CD4-positive, alpha-beta T cell (primary cell): ENCODE measurements around the gene TBX18. TPM values are rescaled to one million over a fixed set of nuclear protein-coding genes. Genes with fewer than 3 reads are reported as not detected.

Experiments
- ATAC-seq: fragments of 200-7000 bp; cut with Tn5 transposase; one replicate; pipeline ENCODE4 v1.10.0; 2022; ENCODE audit warnings: mild to moderate bottlenecking; ENCODE audit not compliant: poor library complexity
- CTCF ChIA-PET: fragments of 350-600 bp; sonication (Branson Sonifier 250); formaldehyde crosslinking; loops from one replicate; lab custom pipeline; 2021; ENCODE audit warnings: antibody characterized with exemption, inconsistent platforms; lab: Charles Lee
- POLR2A ChIA-PET: fragments of 350-600 bp; sonication (Branson Sonifier 250); formaldehyde crosslinking; loops from one replicate; lab custom pipeline; 2021; ENCODE audit warnings: antibody characterized with exemption, inconsistent platforms; lab: Charles Lee
- DNase-seq, 14 experiments: peaks; one replicate each; pipeline ENCODE4 v3.0.0-alpha.2; 2013 to 2020; ENCODE audit warnings: mixed read lengths in 2 of 14
- H3K27ac ChIP-seq, 2 donors: one replicate each; pipeline versions ENCODE4 v1.5.1 to v1.7.0; 2013; ENCODE audit warnings: low read length in 2 of 2, low read depth in 1 of 2, mild to moderate bottlenecking in 1 of 2
- H3K27me3 ChIP-seq, 2 experiments: 1 replicate in 1 of 2; 2 replicates in 1 of 2; pipeline versions ENCODE4 v1.6.1 to v1.7.0; 2013; ENCODE audit warnings: low read length in 2 of 2, control low read depth in 1 of 2, mild to moderate bottlenecking in 1 of 2, moderate library complexity in 1 of 2; ENCODE audit not compliant: insufficient read depth in 2 of 2, control insufficient read depth in 1 of 2
- H3K36me3 ChIP-seq: one replicate; pipeline ENCODE4 v1.6.1; 2013; ENCODE audit warnings: low read length, control low read depth; ENCODE audit not compliant: insufficient read depth
- H3K4me1 ChIP-seq: one replicate; pipeline ENCODE4 v1.6.1; 2013; ENCODE audit warnings: low read length, control low read depth; ENCODE audit not compliant: insufficient read depth
- H3K4me3 ChIP-seq: one replicate; pipeline ENCODE4 v1.5.1; 2013; ENCODE audit warnings: mild to moderate bottlenecking, low read length, moderate library complexity
- H3K9me3 ChIP-seq, 2 experiments: 1 replicate in 1 of 2; 2 replicates in 1 of 2; pipeline versions ENCODE4 v1.6.1 to v1.7.0; 2013; ENCODE audit warnings: low read length in 2 of 2, mild to moderate bottlenecking in 2 of 2, control low read depth in 1 of 2, moderate library complexity in 1 of 2; ENCODE audit not compliant: control insufficient read depth in 1 of 2, insufficient read depth in 1 of 2
- H3K27ac Mint-ChIP-seq: one replicate; pipeline ENCODE4 v1.8.0; 2020; ENCODE audit warnings: mixed read lengths
- H3K27me3 Mint-ChIP-seq: one replicate; pipeline ENCODE4 v1.8.0; 2021; ENCODE audit warnings: mixed read lengths
- H3K36me3 Mint-ChIP-seq: one replicate; pipeline ENCODE4 v1.8.0; 2021; ENCODE audit warnings: low read depth, mixed read lengths
- H3K4me1 Mint-ChIP-seq: one replicate; pipeline ENCODE4 v1.8.0; 2021; ENCODE audit warnings: low read depth, mixed read lengths
- H3K4me3 Mint-ChIP-seq: one replicate; pipeline ENCODE4 v1.8.0; 2020; ENCODE audit warnings: mild to moderate bottlenecking, mixed read lengths
- H3K9me3 Mint-ChIP-seq: one replicate; pipeline ENCODE4 v1.8.0; 2020; ENCODE audit warnings: mixed read lengths
- intact Hi-C, 2 experiments: fragments of 100-400 bp; cut with DNase I in 1 of 2; cut with micrococcal nuclease in 1 of 2; formaldehyde crosslinking; loops; one replicate each; pipeline versions ENCODE4 v1.15.1 to v1.9.0; 2023 to 2025; cut with DNase I, micrococcal nuclease
- total RNA-seq, 174 experiments: library from RNA in 2 of 174; stranded (reverse) in 2 of 174; gene quantifications; one replicate each; pipeline ENCODE4 v1.2.3 and lab custom pipeline; 2021 to 2026
- TF ChIP-seq, protein P1 (sequence below): fragments of 200-600 bp; IDR thresholded peaks from one replicate; pipeline ENCODE4 v1.8.0; 2022; ENCODE audit warnings: antibody characterized with exemption, mild to moderate bottlenecking

The TBX18 gene
- total RNA-seq, 2 experiments from 2014 or later: not detected

DNA sequence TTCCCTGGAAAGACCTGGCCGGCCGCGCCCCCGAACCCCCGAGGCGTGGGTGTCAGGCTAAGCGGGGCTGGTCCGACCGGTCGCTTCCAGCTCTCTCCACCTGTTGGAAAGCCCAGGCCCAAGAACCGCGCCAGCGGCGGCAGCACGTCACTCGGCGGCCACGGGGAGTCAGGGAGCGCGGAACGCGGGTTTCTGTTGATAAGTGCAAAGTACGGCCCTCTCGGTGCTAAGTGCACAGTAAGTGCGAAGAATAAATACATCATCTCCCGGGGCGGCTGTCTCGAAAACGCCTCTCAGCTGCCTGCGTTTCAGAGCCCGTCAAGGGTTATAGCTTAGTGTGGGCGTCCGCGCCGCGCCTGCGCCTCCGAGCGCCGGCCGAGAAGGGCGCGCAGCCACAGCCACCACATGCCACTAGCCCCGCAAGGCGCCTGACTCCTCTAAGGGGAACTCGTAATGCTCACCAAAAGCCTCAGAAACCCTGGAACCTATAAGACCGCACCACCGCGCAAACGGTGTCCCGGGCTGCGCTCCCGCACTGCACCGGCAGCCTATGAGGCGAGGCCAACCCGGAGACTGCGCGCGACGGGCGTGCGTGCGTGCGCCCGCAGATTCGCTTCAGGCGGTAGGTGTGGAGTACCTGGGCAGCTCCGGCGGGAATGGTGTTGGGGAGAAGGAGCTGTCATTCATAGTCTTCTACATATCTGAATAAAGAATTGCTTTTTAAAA is 9.2 kb upstream of the TBX18 start:
- no peaks in the 10 kb centered on the region for H3K4me1 Mint-ChIP-seq
- DNase-seq (no peak), ATAC-seq (no peak)
- CTCF ChIA-PET: no interaction called here
- no peak overlapping the region for H3K4me3 ChIP-seq
- intact Hi-C loops: no loop called here
- H3K36me3 Mint-ChIP-seq: no peaks in the 10 kb centered on the region
- H3K27ac ChIP-seq: no peak overlapping the region
- no peak overlapping the region for H3K27ac Mint-ChIP-seq
- H3K27me3 Mint-ChIP-seq: peaks cover 82% of the 10 kb centered on the region
- H3K36me3 ChIP-seq: no peaks in the 10 kb centered on the region
- peaks cover 0 to 28% of the 10 kb centered on the region in 2 experiments for H3K9me3 ChIP-seq
- no peak overlapping the region for H3K4me3 Mint-ChIP-seq
- TF ChIP-seq, protein P1, sequence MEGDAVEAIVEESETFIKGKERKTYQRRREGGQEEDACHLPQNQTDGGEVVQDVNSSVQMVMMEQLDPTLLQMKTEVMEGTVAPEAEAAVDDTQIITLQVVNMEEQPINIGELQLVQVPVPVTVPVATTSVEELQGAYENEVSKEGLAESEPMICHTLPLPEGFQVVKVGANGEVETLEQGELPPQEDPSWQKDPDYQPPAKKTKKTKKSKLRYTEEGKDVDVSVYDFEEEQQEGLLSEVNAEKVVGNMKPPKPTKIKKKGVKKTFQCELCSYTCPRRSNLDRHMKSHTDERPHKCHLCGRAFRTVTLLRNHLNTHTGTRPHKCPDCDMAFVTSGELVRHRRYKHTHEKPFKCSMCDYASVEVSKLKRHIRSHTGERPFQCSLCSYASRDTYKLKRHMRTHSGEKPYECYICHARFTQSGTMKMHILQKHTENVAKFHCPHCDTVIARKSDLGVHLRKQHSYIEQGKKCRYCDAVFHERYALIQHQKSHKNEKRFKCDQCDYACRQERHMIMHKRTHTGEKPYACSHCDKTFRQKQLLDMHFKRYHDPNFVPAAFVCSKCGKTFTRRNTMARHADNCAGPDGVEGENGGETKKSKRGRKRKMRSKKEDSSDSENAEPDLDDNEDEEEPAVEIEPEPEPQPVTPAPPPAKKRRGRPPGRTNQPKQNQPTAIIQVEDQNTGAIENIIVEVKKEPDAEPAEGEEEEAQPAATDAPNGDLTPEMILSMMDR: no peak
- H3K9me3 Mint-ChIP-seq: no peaks in the 10 kb centered on the region
- peaks cover 34 to 86% of the 10 kb centered on the region in 2 experiments for H3K27me3 ChIP-seq
- POLR2A ChIA-PET: no interaction called here
- no peaks in the 10 kb centered on the region for H3K4me1 ChIP-seq

DNA sequence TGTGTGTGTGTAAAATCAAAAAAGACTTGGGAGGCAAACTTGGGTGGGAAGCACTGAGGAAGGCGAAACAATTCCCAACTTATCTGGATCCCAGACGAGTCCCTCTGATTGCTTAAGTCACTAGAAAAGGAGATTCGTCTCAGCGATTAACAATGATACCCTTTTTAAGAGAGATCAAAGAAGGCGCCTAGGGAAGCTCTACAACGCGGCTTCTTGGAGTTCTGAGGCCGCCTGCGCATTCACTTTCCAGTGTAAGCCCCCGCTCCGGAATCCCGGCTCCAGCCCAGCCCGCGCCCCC is 8.7 kb upstream of the TBX18 start:
- Mint-ChIP-seq H3K9me3 (no peaks in the 10 kb centered on the region), H3K4me1 (no peaks in the 10 kb centered on the region), H3K27me3 (peaks cover 82% of the 10 kb centered on the region), H3K4me3 (no peak overlapping the region), H3K27ac (no peak overlapping the region), H3K36me3 (no peaks in the 10 kb centered on the region)
- CTCF ChIA-PET: no interaction called here
- Histone ChIP-seq H3K9me3 (peaks cover 0 to 31% of the 10 kb centered on the region in 2 experiments), H3K36me3 (no peaks in the 10 kb centered on the region), H3K4me3 (no peak overlapping the region), H3K27ac (no peak overlapping the region), H3K27me3 (peaks cover 40 to 88% of the 10 kb centered on the region in 2 experiments), H3K4me1 (no peaks in the 10 kb centered on the region)
- POLR2A ChIA-PET: no interaction called here
- no peak for ATAC-seq
- intact Hi-C loops: no loop called here
- no peak for DNase-seq
- TF ChIP-seq, protein P1: no peak

DNA sequence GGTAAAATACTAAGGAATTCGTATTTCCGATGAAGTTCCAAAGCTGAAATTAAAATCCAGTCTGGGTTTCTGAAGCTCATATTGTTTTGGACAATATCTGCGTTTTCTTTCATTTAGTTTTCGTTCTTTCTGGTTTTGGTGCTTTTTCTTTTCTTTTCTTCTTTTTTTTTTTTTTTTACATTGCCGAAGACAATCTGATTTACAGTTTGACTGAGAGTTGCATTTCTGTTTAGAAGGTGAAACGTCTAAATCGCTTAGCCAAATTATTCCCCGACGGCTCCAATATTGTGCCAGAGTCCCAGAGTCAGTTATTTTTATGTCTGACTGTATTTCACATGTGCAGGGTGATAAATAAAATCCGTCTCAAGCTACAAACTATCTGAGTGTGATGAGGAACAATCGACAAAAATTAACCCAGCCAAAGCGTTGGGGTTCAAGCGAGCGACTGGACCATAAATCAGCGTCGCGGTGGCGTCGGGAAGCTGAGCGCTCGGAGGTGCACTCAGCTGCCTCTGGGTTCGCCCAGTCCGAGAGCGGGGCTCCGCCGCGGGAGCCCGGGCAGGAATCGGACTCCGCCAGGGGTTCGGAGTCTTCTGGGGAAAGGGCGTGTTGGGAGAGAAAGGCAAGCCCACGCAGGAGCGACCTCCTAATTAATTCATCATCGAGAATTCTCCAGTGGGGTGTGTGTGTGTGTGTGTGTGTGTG is 8.2 kb upstream of the TBX18 start:
- Mint-ChIP-seq H3K27me3 (peaks cover 82% of the 10 kb centered on the region), H3K4me3 (no peak overlapping the region), H3K4me1 (no peaks in the 10 kb centered on the region), H3K36me3 (no peaks in the 10 kb centered on the region), H3K9me3 (no peaks in the 10 kb centered on the region), H3K27ac (no peak overlapping the region)
- ChIA-PET CTCF (no interaction called here), POLR2A (no interaction called here)
- no peak for ATAC-seq
- peaks cover 43 to 89% of the 10 kb centered on the region in 2 experiments for H3K27me3 ChIP-seq
- TF ChIP-seq, protein P1: no peak
- H3K36me3 ChIP-seq: no peaks in the 10 kb centered on the region
- no peak for DNase-seq
- H3K4me1 ChIP-seq: no peaks in the 10 kb centered on the region
- H3K27ac ChIP-seq: no peak overlapping the region
- no peak overlapping the region for H3K4me3 ChIP-seq
- peaks cover 0 to 31% of the 10 kb centered on the region in 2 experiments for H3K9me3 ChIP-seq
- intact Hi-C loops: no loop called here
